BJ (cell line): ENCODE data around the gene TEAD3. TPM values are rescaled to one million over a fixed set of nuclear protein-coding genes. Genes with fewer than 3 reads are reported as not detected.

ENCODE experiments used
- CTCF ChIA-PET: fragments of 350-600 bp; formaldehyde crosslinking; extraction: SDS; loops from one replicate; lab custom pipeline; 2021; ENCODE audit warnings: antibody characterized with exemption, inconsistent platforms; lab: Yijun Ruan, JAX
- POLR2A ChIA-PET: fragments of 300-600 bp; sonication (Branson Sonifier 250); formaldehyde crosslinking; extraction: SDS; loops from one replicate; lab custom pipeline; 2021; ENCODE audit warnings: antibody characterized with exemption; lab: Charles Lee
- DNase-seq: peaks from one replicate; pipeline ENCODE4 v3.0.0-alpha.2; 2011; ENCODE audit warnings: low read depth
- H3K27me3 ChIP-seq: 2 replicates; pipeline ENCODE4 v1.6.0; 2011; ENCODE audit warnings: low read length; ENCODE audit not compliant: control insufficient read depth, insufficient read depth
- H3K36me3 ChIP-seq: 2 replicates; pipeline ENCODE4 v1.5.1; 2011; ENCODE audit warnings: low read length; ENCODE audit not compliant: control insufficient read depth, insufficient read depth
- H3K4me3 ChIP-seq: 2 replicates; pipeline ENCODE4 v1.5.1; 2011; ENCODE audit warnings: low read depth, mild to moderate bottlenecking, control low read depth, low read length
- CTCF ChIP-seq: IDR thresholded peaks from 2 replicates; pipeline ENCODE4 v1.5.1; 2011; ENCODE audit warnings: low read depth, mild to moderate bottlenecking, control low read depth, inconsistent platforms, low read length, moderate library complexity; ENCODE audit not compliant: insufficient read depth
- polyA plus RNA-seq: library from polyadenylated mRNA; depleted of rRNA; stranded (reverse); fragments of >200 nt; gene quantifications from 2 replicates; pipeline ENCODE4 v1.2.3, GENCODE V29; 2011

The TEAD3 gene
- polyA plus RNA-seq, 1 experiment: 40.6 TPM

DNA sequence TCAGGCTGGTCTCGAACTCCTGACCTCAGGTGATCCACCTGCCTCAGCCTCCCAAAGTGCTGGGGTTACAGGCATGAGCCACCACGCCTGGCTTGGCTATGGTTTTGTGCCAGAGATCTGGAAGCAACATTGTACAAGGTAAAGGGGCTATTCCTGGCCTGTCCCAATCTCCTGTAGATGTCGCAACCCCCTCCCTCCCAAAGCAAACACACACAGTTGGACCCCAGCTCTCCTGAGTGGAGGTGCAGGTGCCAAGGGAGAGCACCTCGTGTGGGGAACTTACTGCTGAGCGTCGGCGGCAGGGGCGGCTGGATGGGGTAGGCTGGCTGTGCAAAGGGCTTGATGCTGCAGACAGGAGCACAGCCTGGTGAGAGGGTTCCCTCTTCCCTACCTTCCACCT is 19.9 kb downstream of the TEAD3 start:
- H3K4me3 ChIP-seq: no peak overlapping the region
- no peaks in the 10 kb centered on the region for H3K27me3 ChIP-seq
- peaks cover 35% of the 10 kb centered on the region for H3K36me3 ChIP-seq
- TF ChIP-seq CTCF: no peak
- no peak for DNase-seq
- CTCF ChIA-PET: no interaction called here
- POLR2A ChIA-PET: no interaction called here

DNA sequence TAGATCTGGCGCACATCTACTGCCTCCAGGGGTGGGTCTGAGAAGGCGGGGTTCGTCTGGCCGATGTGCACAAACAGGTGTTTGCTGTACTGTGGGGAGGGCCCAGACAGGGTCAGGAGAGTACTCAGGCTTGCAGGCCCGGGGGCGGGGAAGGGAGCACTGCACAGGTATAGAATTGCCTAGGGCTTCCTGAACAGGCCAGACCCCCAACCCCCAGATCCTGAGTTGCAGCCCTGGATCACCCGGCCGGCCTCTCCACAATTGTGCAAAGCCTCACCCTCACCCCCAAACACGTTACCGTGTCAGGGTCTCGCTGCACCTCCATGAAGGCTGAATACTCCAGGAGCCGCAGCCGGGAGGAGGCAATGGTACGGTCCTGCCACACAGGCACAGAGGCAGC is 20.9 kb downstream of the TEAD3 start:
- DNase-seq: no peak
- POLR2A ChIA-PET: no interaction called here
- CTCF ChIA-PET: interaction anchor here (0.7 kb wide), 1 partner anchor 260 kb away, joined by 3 read pairs; no protein-coding TSS in a partner anchor
- Histone ChIP-seq H3K4me3 (no peak overlapping the region), H3K36me3 (peaks cover 36% of the 10 kb centered on the region), H3K27me3 (no peaks in the 10 kb centered on the region)
- TF ChIP-seq CTCF: no peak

DNA sequence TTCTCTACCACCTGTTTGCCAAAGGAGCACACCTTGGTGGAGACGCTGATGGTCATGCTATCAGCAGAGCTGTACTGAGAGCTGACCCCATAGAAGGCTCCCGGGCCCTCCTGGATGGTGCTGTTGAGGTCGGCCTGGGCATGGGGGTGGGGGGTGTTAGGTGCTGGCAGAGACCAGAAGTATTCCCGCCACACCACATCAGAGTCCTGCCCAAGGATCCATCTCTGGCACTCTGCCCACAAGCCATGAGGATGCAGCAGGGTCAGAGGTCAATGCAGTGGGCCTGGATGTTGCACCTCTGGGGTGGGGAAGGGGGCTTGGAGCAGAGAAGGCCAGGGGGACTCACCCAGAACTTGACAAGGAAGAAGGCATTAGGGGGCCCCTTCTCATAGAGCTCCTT is 21.3 kb downstream of the TEAD3 start:
- no peak for DNase-seq
- ChIA-PET POLR2A (no interaction called here), CTCF (no interaction called here)
- TF ChIP-seq CTCF: no peak
- peaks cover 35% of the 10 kb centered on the region for H3K36me3 ChIP-seq
- no peaks in the 10 kb centered on the region for H3K27me3 ChIP-seq
- no peak overlapping the region for H3K4me3 ChIP-seq

GRCh38 chr6:35474942-35475570 is 21.8 kb downstream of the TEAD3 start:
- Histone ChIP-seq H3K27me3 (no peaks in the 10 kb centered on the region), H3K4me3 (no peak overlapping the region), H3K36me3 (peaks cover 36% of the 10 kb centered on the region)
- CTCF ChIA-PET: no interaction called here
- no peak for TF ChIP-seq CTCF
- no peak for DNase-seq
- POLR2A ChIA-PET: no interaction called here

- peaks cover 37% of the 10 kb centered on the region for H3K36me3 ChIP-seq
- POLR2A ChIA-PET: interaction anchor here (0.6 kb wide), 2 partner anchors 8 to 11 kb away, joined by 3 to 11 read pairs; no protein-coding TSS in a partner anchor
- no peak overlapping the region for H3K4me3 ChIP-seq
- no peaks in the 10 kb centered on the region for H3K27me3 ChIP-seq
- CTCF ChIA-PET: interaction anchor here (1.4 kb wide), 1 partner anchor 25 kb away, joined by 5 read pairs; no protein-coding TSS in a partner anchor
- TF ChIP-seq CTCF: no peak
- DNase-seq: no peak
Observed at GRCh38 chr6:35474131-35474941, 22.5 kb downstream of the TEAD3 start.
